K562 (cell line): ENCODE results near the gene TBCEL. TPM values are rescaled to one million over a fixed set of nuclear protein-coding genes. Genes with fewer than 3 reads are reported as not detected.

ENCODE experiments used
- ATAC-seq: fragments of 200-7000 bp; cut with Tn5 transposase; 3 replicates; pipeline ENCODE4 v1.9.1; 2020; ENCODE audit warnings: moderate library complexity
- BruUV-seq: library from RNA; stranded (reverse); fragments of 400-500 nt; replicated peaks from 2 replicates; lab custom pipeline; 2021; lab: Mats Ljungman, UMichigan
- CTCF ChIA-PET: fragments of 300-600 bp; formaldehyde crosslinking; extraction: SDS; loops from one replicate; lab custom pipeline; 2021; ENCODE audit warnings: low intra/inter-chr PET ratio; lab: Yijun Ruan, JAX
- POLR2A ChIA-PET: fragments of 300-600, 350-650 bp; sonication (Branson Sonifier 250); formaldehyde crosslinking; extraction: SDS; loops from one replicate; lab custom pipeline; 2021; ENCODE audit warnings: antibody characterized with exemption, inconsistent platforms; lab: Yijun Ruan, JAX
- DNase-seq, 4 experiments: peaks; one replicate each; pipeline versions ENCODE4 v3.0.0 to v3.0.0-alpha.2; 2011 to 2018; ENCODE audit warnings: low spot score in 3 of 4, mixed read lengths in 3 of 4; ENCODE audit errors: extremely low read depth in 1 of 4
- FAIRE-seq: peaks from 2 replicates; lab custom pipeline; 2011; peaks lifted over from hg19 to GRCh38; lab: Jason Lieb, UNC
- H2AFZ ChIP-seq: 2 replicates; pipeline ENCODE4 v1.6.0; 2011; ENCODE audit warnings: low read depth, low read length, control low read depth, inconsistent platforms
- H3K27ac ChIP-seq: fragments of 200-600 bp; 3 replicates; pipeline ENCODE4 v1.8.0; 2011; ENCODE audit warnings: low read depth, mild to moderate bottlenecking, control low read depth, inconsistent platforms, low read length, moderate library complexity, mixed read lengths; ENCODE audit errors: extremely low read depth
- H3K27me3 ChIP-seq, 2 experiments: fragments of 300-600 bp in 1 of 2; 2 replicates in 1 of 2; 3 replicates in 1 of 2; pipeline versions ENCODE4 v1.6.0 to v1.8.0; 2011; ENCODE audit warnings: inconsistent platforms in 2 of 2, low read length in 2 of 2, mild to moderate bottlenecking in 1 of 2, mixed read lengths in 1 of 2, moderate library complexity in 1 of 2; ENCODE audit not compliant: control insufficient read depth in 2 of 2, insufficient read depth in 2 of 2
- H3K36me3 ChIP-seq: fragments of 300-600 bp; 3 replicates; pipeline ENCODE4 v1.8.0; 2011; ENCODE audit warnings: mild to moderate bottlenecking, low read length, inconsistent platforms; ENCODE audit not compliant: control insufficient read depth, insufficient read depth
- H3K4me1 ChIP-seq, 2 experiments: fragments of 200-600 bp in 1 of 2; replicated peaks in 1 of 2; 2 replicates in 1 of 2; 3 replicates in 1 of 2; pipeline versions ENCODE4 v1.5.1 to v1.8.0; 2011; ENCODE audit warnings: inconsistent platforms in 2 of 2, low read length in 2 of 2, mild to moderate bottlenecking in 1 of 2, mixed read lengths in 1 of 2, moderate library complexity in 1 of 2; ENCODE audit not compliant: control insufficient read depth in 2 of 2, insufficient read depth in 2 of 2
- H3K4me2 ChIP-seq: 2 replicates; pipeline ENCODE4 v1.6.1; 2011; ENCODE audit warnings: low read length, control low read depth, inconsistent platforms, mixed read lengths; ENCODE audit not compliant: insufficient read depth
- H3K4me3 ChIP-seq: fragments of 200-600 bp; sonication (generic), shearing (Covaris generic); 2 replicates; pipeline ENCODE4 v1.5.1; 2016; ENCODE audit warnings: control low read depth, inconsistent platforms
- H3K79me2 ChIP-seq: fragments of 200-600 bp; 3 replicates; pipeline ENCODE4 v1.8.0; 2011; ENCODE audit warnings: low read length, inconsistent platforms; ENCODE audit not compliant: control insufficient read depth, insufficient read depth
- H3K9ac ChIP-seq, 2 experiments: 2 replicates each; pipeline versions ENCODE4 v1.6.0 to v1.6.1; 2011; ENCODE audit warnings: low read depth in 2 of 2, low read length in 2 of 2, control low read depth in 1 of 2, inconsistent platforms in 1 of 2, mild to moderate bottlenecking in 1 of 2, mixed read lengths in 1 of 2; ENCODE audit not compliant: insufficient read depth in 1 of 2
- H3K9me1 ChIP-seq: one replicate; pipeline ENCODE4 v1.6.0; 2011; ENCODE audit warnings: inconsistent platforms, mild to moderate bottlenecking, low read length, moderate library complexity; ENCODE audit not compliant: control insufficient read depth, insufficient read depth
- H3K9me3 ChIP-seq: replicated peaks from 2 replicates; pipeline ENCODE4 v1.5.1; 2011; ENCODE audit warnings: low read depth, low read length, inconsistent platforms; ENCODE audit not compliant: control insufficient read depth, insufficient read depth
- H4K20me1 ChIP-seq: replicated peaks from 2 replicates; pipeline ENCODE4 v1.6.1; 2011; ENCODE audit warnings: low read length, inconsistent platforms, mixed read lengths; ENCODE audit not compliant: control insufficient read depth, insufficient read depth
- CEBPZ ChIP-seq: fragments of 150-350 bp; IDR thresholded peaks from 2 replicates; pipeline ENCODE4 v1.6.1; 2014; ENCODE audit warnings: low read depth, mild to moderate bottlenecking, low read length, borderline replicate concordance
- MTA3 ChIP-seq: fragments of 450-650 bp; formaldehyde crosslinking; IDR thresholded peaks from 2 replicates; pipeline ENCODE4 v1.6.1; 2017; ENCODE audit warnings: mild to moderate bottlenecking, borderline replicate concordance
- PHTF2 ChIP-seq: fragments of 250-450 bp; sonication (Bioruptor Pico); IDR thresholded peaks from 2 replicates; pipeline ENCODE4 v1.5.0; 2021; ENCODE audit warnings: mild to moderate bottlenecking
- WHSC1 ChIP-seq: IDR thresholded peaks from one replicate; pipeline ENCODE4 v1.6.1; 2012; ENCODE audit warnings: low read length, control low read depth, inconsistent platforms
- ZBTB2 ChIP-seq: fragments of 450-650 bp; IDR thresholded peaks from 2 replicates; pipeline ENCODE4 v1.6.1; 2016; ENCODE audit warnings: antibody characterized with exemption
- ZBTB33 ChIP-seq: sonication (generic); formaldehyde crosslinking; IDR thresholded peaks from 2 replicates; pipeline ENCODE4 v1.8.1; 2023; ENCODE audit warnings: mild to moderate bottlenecking, missing genetic modification reagents
- ZNF592 ChIP-seq: fragments of 450-650 bp; IDR thresholded peaks from 2 replicates; pipeline ENCODE4 v1.6.1; 2017; ENCODE audit warnings: antibody characterized with exemption, mild to moderate bottlenecking
- WGBS: fragments of 100-300 bp; shearing (Covaris generic); methylation state at CpG from one replicate; pipeline ENCODE4 v1.1.6; 2016; ENCODE audit warnings: low coverage, mixed read lengths; ENCODE audit not compliant: insufficient coverage; ENCODE audit errors: missing lambda C conversion rate; 5-methylcytosine and 5-hydroxymethylcytosine counted together
- in situ Hi-C: fragments of 300-500 bp; cut with MboI; formaldehyde crosslinking; loops from 4 replicates; pipeline ENCODE4 v1.15.0; 2018; ENCODE audit warnings: inconsistent platforms, mixed read lengths
- intact Hi-C: fragments of 100-400 bp; cut with micrococcal nuclease; formaldehyde crosslinking; loops from 2 replicates; pipeline ENCODE4 v1.14.2; 2022
- polyA plus RNA-seq, 8 experiments: library from polyadenylated mRNA; depleted of rRNA in 4 of 8; stranded (reverse) in 5 of 8; unstranded in 3 of 8; fragments of >200 nt; fragmentation: Nextera tagmentation in 2 of 8; fragmentation: Illumina TruSeq in 1 of 8; extraction: Ambion mirVana in 2 of 8; extraction: Trizol in 1 of 8; gene quantifications; 2 replicates each; pipeline versions ENCODE4 v1.2.1 to v1.2.3, GENCODE V29; 2011 to 2014; ENCODE audit warnings: inconsistent platforms in 1 of 8, missing spikeins in 1 of 8
- total RNA-seq, 7 experiments: library from RNA; depleted of rRNA in 6 of 7; stranded (reverse); fragments of >200 nt in 6 of 7; fragmentation: Illumina TruSeq in 2 of 7; extraction: Trizol in 2 of 7; gene quantifications; 2 replicates each; pipeline versions ENCODE4 v1.2.1 to v1.2.3, GENCODE V29; 2011 to 2021; ENCODE audit warnings: low replicate concordance in 1 of 7

TBCEL gene
- total and polyA plus RNA-seq, 9 of the 15 experiments (the other 6 are each of a cell fraction or from before 2014, with no cell fraction given): 0.39 to 2.3 (median 1.4) TPM

- intact Hi-C loops (no loop called here), in situ Hi-C loops (no loop called here)
- 0% methylated on average over 9 of the region's 10 CpGs for WGBS
- Histone ChIP-seq H4K20me1 (no peaks in the 10 kb centered on the region), H3K9me1 (no peaks in the 10 kb centered on the region), H3K9me3 (no peaks in the 10 kb centered on the region), H3K4me2 (no peak overlapping the region), H3K79me2 (no peaks in the 10 kb centered on the region), H3K9ac (no peak overlapping the region), H3K27me3 (peaks cover 4 to 16% of the 10 kb centered on the region in 2 experiments; a peak in 3 of 5 replicates), H2AFZ (no peak overlapping the region), H3K4me1 (no peaks in the 10 kb centered on the region), H3K36me3 (no peaks in the 10 kb centered on the region), H3K27ac (no peak overlapping the region), H3K4me3 (no peak overlapping the region)
- DNase-seq: no peak
- POLR2A ChIA-PET: no interaction called here
- no peak for ATAC-seq
- BruUV-seq: no TSS peak
- CTCF ChIA-PET: no interaction called here
- no peak for FAIRE-seq
- TF ChIP-seq CEBPZ (no peak), MTA3 (no peak), WHSC1 (no peak), PHTF2 (no peak), ZBTB33 (CRISPR knock-in tag) (no peak), ZNF592 (no peak), ZBTB2 (no peak)
Observed at GRCh38 chr11:120991830-120992686, 31.8 kb upstream of the TBCEL start.
